K562 (cell line): ENCODE measurements around the gene TUBB1. TPM values are rescaled to one million over a fixed set of nuclear protein-coding genes. Genes with fewer than 3 reads are reported as not detected.

Experiments
- ATAC-seq: fragments of 200-7000 bp; cut with Tn5 transposase; 3 replicates; pipeline ENCODE4 v1.9.1; 2020; ENCODE audit warnings: moderate library complexity
- BruUV-seq: library from RNA; stranded (reverse); fragments of 400-500 nt; replicated peaks from 2 replicates; lab custom pipeline; 2021; lab: Mats Ljungman, UMichigan
- CTCF ChIA-PET: fragments of 300-600 bp; formaldehyde crosslinking; extraction: SDS; loops from one replicate; lab custom pipeline; 2021; ENCODE audit warnings: low intra/inter-chr PET ratio; lab: Yijun Ruan, JAX
- POLR2A ChIA-PET: fragments of 300-600, 350-650 bp; sonication (Branson Sonifier 250); formaldehyde crosslinking; extraction: SDS; loops from one replicate; lab custom pipeline; 2021; ENCODE audit warnings: antibody characterized with exemption, inconsistent platforms; lab: Yijun Ruan, JAX
- DNase-seq, 4 experiments: peaks; one replicate each; pipeline versions ENCODE4 v3.0.0 to v3.0.0-alpha.2; 2011 to 2018; ENCODE audit warnings: low spot score in 3 of 4, mixed read lengths in 3 of 4; ENCODE audit errors: extremely low read depth in 1 of 4
- FAIRE-seq: peaks from 2 replicates; lab custom pipeline; 2011; peaks lifted over from hg19 to GRCh38; lab: Jason Lieb, UNC
- H2AFZ ChIP-seq: 2 replicates; pipeline ENCODE4 v1.6.0; 2011; ENCODE audit warnings: low read depth, low read length, control low read depth, inconsistent platforms
- H3K27ac ChIP-seq: fragments of 200-600 bp; 3 replicates; pipeline ENCODE4 v1.8.0; 2011; ENCODE audit warnings: low read depth, mild to moderate bottlenecking, control low read depth, inconsistent platforms, low read length, moderate library complexity, mixed read lengths; ENCODE audit errors: extremely low read depth
- H3K27me3 ChIP-seq, 2 experiments: fragments of 300-600 bp in 1 of 2; 2 replicates in 1 of 2; 3 replicates in 1 of 2; pipeline versions ENCODE4 v1.6.0 to v1.8.0; 2011; ENCODE audit warnings: inconsistent platforms in 2 of 2, low read length in 2 of 2, mild to moderate bottlenecking in 1 of 2, mixed read lengths in 1 of 2, moderate library complexity in 1 of 2; ENCODE audit not compliant: control insufficient read depth in 2 of 2, insufficient read depth in 2 of 2
- H3K36me3 ChIP-seq: fragments of 300-600 bp; 3 replicates; pipeline ENCODE4 v1.8.0; 2011; ENCODE audit warnings: mild to moderate bottlenecking, low read length, inconsistent platforms; ENCODE audit not compliant: control insufficient read depth, insufficient read depth
- H3K4me1 ChIP-seq, 2 experiments: fragments of 200-600 bp in 1 of 2; replicated peaks in 1 of 2; 2 replicates in 1 of 2; 3 replicates in 1 of 2; pipeline versions ENCODE4 v1.5.1 to v1.8.0; 2011; ENCODE audit warnings: inconsistent platforms in 2 of 2, low read length in 2 of 2, mild to moderate bottlenecking in 1 of 2, mixed read lengths in 1 of 2, moderate library complexity in 1 of 2; ENCODE audit not compliant: control insufficient read depth in 2 of 2, insufficient read depth in 2 of 2
- H3K4me2 ChIP-seq: 2 replicates; pipeline ENCODE4 v1.6.1; 2011; ENCODE audit warnings: low read length, control low read depth, inconsistent platforms, mixed read lengths; ENCODE audit not compliant: insufficient read depth
- H3K4me3 ChIP-seq: fragments of 200-600 bp; sonication (generic), shearing (Covaris generic); 2 replicates; pipeline ENCODE4 v1.5.1; 2016; ENCODE audit warnings: control low read depth, inconsistent platforms
- H3K79me2 ChIP-seq: fragments of 200-600 bp; 3 replicates; pipeline ENCODE4 v1.8.0; 2011; ENCODE audit warnings: low read length, inconsistent platforms; ENCODE audit not compliant: control insufficient read depth, insufficient read depth
- H3K9ac ChIP-seq, 2 experiments: 2 replicates each; pipeline versions ENCODE4 v1.6.0 to v1.6.1; 2011; ENCODE audit warnings: low read depth in 2 of 2, low read length in 2 of 2, control low read depth in 1 of 2, inconsistent platforms in 1 of 2, mild to moderate bottlenecking in 1 of 2, mixed read lengths in 1 of 2; ENCODE audit not compliant: insufficient read depth in 1 of 2
- H3K9me1 ChIP-seq: one replicate; pipeline ENCODE4 v1.6.0; 2011; ENCODE audit warnings: inconsistent platforms, mild to moderate bottlenecking, low read length, moderate library complexity; ENCODE audit not compliant: control insufficient read depth, insufficient read depth
- H3K9me3 ChIP-seq: replicated peaks from 2 replicates; pipeline ENCODE4 v1.5.1; 2011; ENCODE audit warnings: low read depth, low read length, inconsistent platforms; ENCODE audit not compliant: control insufficient read depth, insufficient read depth
- H4K20me1 ChIP-seq: replicated peaks from 2 replicates; pipeline ENCODE4 v1.6.1; 2011; ENCODE audit warnings: low read length, inconsistent platforms, mixed read lengths; ENCODE audit not compliant: control insufficient read depth, insufficient read depth
- ARID1B ChIP-seq: fragments of 450-650 bp; IDR thresholded peaks from 2 replicates; pipeline ENCODE4 v1.6.1; 2016; ENCODE audit warnings: antibody characterized with exemption, mild to moderate bottlenecking, inconsistent platforms
- ATF3 ChIP-seq, 2 experiments: fragments of 450-650 bp in 1 of 2; sonication (generic) in 1 of 2; formaldehyde crosslinking in 1 of 2; IDR thresholded peaks in 1 of 2; conservative IDR thresholded peaks in 1 of 2; 2 replicates each; pipeline versions ENCODE4 v1.6.1 to v1.8.1; 2016 to 2023; ENCODE audit warnings: mild to moderate bottlenecking in 2 of 2, moderate library complexity in 2 of 2, inconsistent platforms in 1 of 2, missing genetic modification reagents in 1 of 2
- CBFA2T2 ChIP-seq: fragments of 450-650 bp; conservative IDR thresholded peaks from 2 replicates; pipeline ENCODE4 v1.6.1; 2017; ENCODE audit warnings: mild to moderate bottlenecking
- DPF2 ChIP-seq: fragments of 450-650 bp; IDR thresholded peaks from 2 replicates; pipeline ENCODE4 v1.6.1; 2016
- ELF4 ChIP-seq: fragments of 450-650 bp; formaldehyde crosslinking; IDR thresholded peaks from 2 replicates; pipeline ENCODE4 v1.4.0; 2022; ENCODE audit warnings: missing genetic modification characterization
- FOXJ3 ChIP-seq: sonication (generic); formaldehyde crosslinking; IDR thresholded peaks from 2 replicates; pipeline ENCODE4 v1.4.0; 2020; ENCODE audit warnings: mild to moderate bottlenecking, missing genetic modification reagents
- FUS ChIP-seq: fragments of 200-400 bp; formaldehyde crosslinking; optimal IDR thresholded peaks from 2 replicates; pipeline ENCODE3; 2017; ENCODE audit warnings: low read depth, low read length
- GTF2F1 ChIP-seq: IDR thresholded peaks from 2 replicates; pipeline ENCODE4 v1.6.1; 2011; ENCODE audit warnings: low read depth, low read length, improper control_type of control experiment
- HDAC1 ChIP-seq, 2 experiments: fragments of 450-650 bp; IDR thresholded peaks; 2 replicates each; pipeline ENCODE4 v1.6.1; 2016 to 2017; ENCODE audit warnings: inconsistent platforms in 1 of 2, mild to moderate bottlenecking in 1 of 2, moderate library complexity in 1 of 2
- JUND ChIP-seq, 2 experiments: IDR thresholded peaks; 2 replicates in 1 of 2; 3 replicates in 1 of 2; pipeline ENCODE4 v1.6.1; 2011; ENCODE audit warnings: borderline replicate concordance in 2 of 2, low read depth in 2 of 2, low read length in 2 of 2, improper control_type of control experiment in 1 of 2, missing biosample characterization in 1 of 2, missing genetic modification characterization in 1 of 2, missing genetic modification reagents in 1 of 2
- LEF1 ChIP-seq: fragments of 450-650 bp; IDR thresholded peaks from 2 replicates; pipeline ENCODE4 v1.6.1; 2016; ENCODE audit warnings: mild to moderate bottlenecking
- MEF2D ChIP-seq: conservative IDR thresholded peaks from 2 replicates; pipeline ENCODE4 v1.6.1; 2016; ENCODE audit warnings: low read depth, missing genetic modification characterization, missing compliant biosample characterization
- NFYB ChIP-seq: IDR thresholded peaks from 2 replicates; pipeline ENCODE4 v1.6.1; 2011; ENCODE audit warnings: mild to moderate bottlenecking, moderate library complexity; ENCODE audit not compliant: insufficient read length; ENCODE audit errors: extremely low read depth
- POLR2B ChIP-seq: fragments of 450-650 bp; IDR thresholded peaks from 2 replicates; pipeline ENCODE4 v1.6.1; 2018; ENCODE audit warnings: low read depth; ENCODE audit not compliant: partially characterized antibody
- RBM34 ChIP-seq: fragments of 200-400 bp; formaldehyde crosslinking; IDR thresholded peaks from 2 replicates; pipeline ENCODE4 v1.6.1; 2018; ENCODE audit warnings: low read length, borderline replicate concordance; ENCODE audit not compliant: insufficient read depth
- RCOR1 ChIP-seq, 2 experiments: IDR thresholded peaks; 2 replicates each; pipeline ENCODE4 v1.6.1; 2012; ENCODE audit warnings: low read depth in 2 of 2, low read length in 2 of 2, borderline replicate concordance in 1 of 2, improper control_type of control experiment in 1 of 2
- SMC3 ChIP-seq: conservative IDR thresholded peaks from 2 replicates; pipeline ENCODE4 v1.6.1; 2011; ENCODE audit warnings: low read depth, low read length, improper control_type of control experiment; ENCODE audit not compliant: insufficient read depth
- ZBTB5 ChIP-seq: fragments of 450-650 bp; IDR thresholded peaks from 2 replicates; pipeline ENCODE4 v1.6.1; 2017; ENCODE audit warnings: antibody characterized with exemption
- ZNF134 ChIP-seq: fragments of 250-450 bp; sonication (Bioruptor Pico); conservative IDR thresholded peaks from 2 replicates; pipeline ENCODE4 v1.4.0; 2020
- WGBS: fragments of 100-300 bp; shearing (Covaris generic); methylation state at CpG from one replicate; pipeline ENCODE4 v1.1.6; 2016; ENCODE audit warnings: low coverage, mixed read lengths; ENCODE audit not compliant: insufficient coverage; ENCODE audit errors: missing lambda C conversion rate; 5-methylcytosine and 5-hydroxymethylcytosine counted together
- in situ Hi-C: fragments of 300-500 bp; cut with MboI; formaldehyde crosslinking; loops from 4 replicates; pipeline ENCODE4 v1.15.0; 2018; ENCODE audit warnings: inconsistent platforms, mixed read lengths
- intact Hi-C: fragments of 100-400 bp; cut with micrococcal nuclease; formaldehyde crosslinking; loops from 2 replicates; pipeline ENCODE4 v1.14.2; 2022
- polyA plus RNA-seq, 8 experiments: library from polyadenylated mRNA; depleted of rRNA in 4 of 8; stranded (reverse) in 5 of 8; unstranded in 3 of 8; fragments of >200 nt; fragmentation: Nextera tagmentation in 2 of 8; fragmentation: Illumina TruSeq in 1 of 8; extraction: Ambion mirVana in 2 of 8; extraction: Trizol in 1 of 8; gene quantifications; 2 replicates each; pipeline versions ENCODE4 v1.2.1 to v1.2.3, GENCODE V29; 2011 to 2014; ENCODE audit warnings: inconsistent platforms in 1 of 8, missing spikeins in 1 of 8
- total RNA-seq, 7 experiments: library from RNA; depleted of rRNA in 6 of 7; stranded (reverse); fragments of >200 nt in 6 of 7; fragmentation: Illumina TruSeq in 2 of 7; extraction: Trizol in 2 of 7; gene quantifications; 2 replicates each; pipeline versions ENCODE4 v1.2.1 to v1.2.3, GENCODE V29; 2011 to 2021; ENCODE audit warnings: low replicate concordance in 1 of 7

TUBB1 gene
- total and polyA plus RNA-seq, 9 of the 15 experiments (the other 6 are each of a cell fraction or from before 2014, with no cell fraction given), result 1.5 to 3.9 (median 2.4) TPM

GRCh38 chr20:59047938-59048680 lies 28.9 kb downstream of the TUBB1 start:
- FAIRE-seq, result peak; percentile 35
- H3K9me3 ChIP-seq, result no peaks in the 10 kb centered on the region
- peak in 2 of 4 experiments; percentile 12 to 29 for DNase-seq
- H3K27ac ChIP-seq, result no peak overlapping the region
- H3K27me3 ChIP-seq, result peaks cover 16 to 17% of the 10 kb centered on the region in 2 experiments
- in situ Hi-C loops, result no loop called here
- 8% methylated on average over 5 of the region's 5 CpGs for WGBS
- no peaks in the 10 kb centered on the region for H4K20me1 ChIP-seq
- H3K4me2 ChIP-seq, result no peak overlapping the region; the same call in 1 of the 2 replicates
- H2AFZ ChIP-seq, result no peak overlapping the region
- BruUV-seq, result no TSS peak
- CTCF ChIA-PET, result no interaction called here
- intact Hi-C loops, result no loop called here
- POLR2A ChIA-PET, result interaction anchor here (0.6 to 1.4 kb wide), 3 partner anchors 16 to 767 kb away, joined by 3 to 5 read pairs (median 3); partner anchors contain the start of gene ATP5F1E
- H3K79me2 ChIP-seq, result peaks cover 2% of the 10 kb centered on the region; the same call in 1 of the 3 replicates
- H3K4me1 ChIP-seq, result peaks cover 3 to 12% of the 10 kb centered on the region in 2 experiments; a peak in 4 of 5 replicates
- H3K4me3 ChIP-seq, result no peak overlapping the region
- ATAC-seq, result peak; percentile 43; the same call in 2 of the 3 replicates
- no peaks in the 10 kb centered on the region for H3K36me3 ChIP-seq
- H3K9ac ChIP-seq, result no peak overlapping the region
- H3K9me1 ChIP-seq, result no peaks in the 10 kb centered on the region
- TF ChIP-seq HDAC1 (IDR thresholded peaks at IDR 0.05) (peak in 1 of 2 experiments; percentile 58; a peak in 2 of 4 replicates), GTF2F1 (no peak), ARID1B (peak; percentile 46; the same call in 1 of the 2 replicates), CBFA2T2 (peak; percentile 28; the same call in 1 of the 2 replicates), NFYB (no peak), ATF3 (IDR thresholded peaks at IDR 0.05) (peak; percentile 19; the same call in 1 of the 2 replicates), ATF3 (CRISPR knock-in tag; conservative IDR thresholded peaks at IDR 0.05) (no peak), MEF2D (tag) (peak; percentile 30; the same call in 1 of the 2 replicates), ELF4 (CRISPR knock-in tag) (no peak), RCOR1 (IDR thresholded peaks at IDR 0.05; ENCODE audit: borderline replicate concordance in 1 of 2, low read depth in 2 of 2, low read length in 2 of 2) (0 out of 4 replicates have a peak, but pooled peaks of 1 of the 2 experiments have one; percentile 22), SMC3 (no peak), ZNF134 (CRISPR knock-in tag) (no peak), FUS (no peak), RBM34 (no peak), LEF1 (peak; percentile 75; the same call in 1 of the 2 replicates), POLR2B (no peak), JUND (IDR thresholded peaks at IDR 0.05; ENCODE audit: borderline replicate concordance, low read depth, low read length) (peak; percentile 67; the same call in 1 of the 2 replicates), JUND (tag; IDR thresholded peaks at IDR 0.05; ENCODE audit: borderline replicate concordance, low read depth, low read length) (peak; percentile 71; the same call in 2 of the 3 replicates), ZBTB5 (no peak), DPF2 (0 out of 2 replicates have a peak, but pooled peaks have one; percentile 39), FOXJ3 (CRISPR knock-in tag) (no peak)
